ENCODE data around the gene P4HB.

P4HB gene

DNA sequence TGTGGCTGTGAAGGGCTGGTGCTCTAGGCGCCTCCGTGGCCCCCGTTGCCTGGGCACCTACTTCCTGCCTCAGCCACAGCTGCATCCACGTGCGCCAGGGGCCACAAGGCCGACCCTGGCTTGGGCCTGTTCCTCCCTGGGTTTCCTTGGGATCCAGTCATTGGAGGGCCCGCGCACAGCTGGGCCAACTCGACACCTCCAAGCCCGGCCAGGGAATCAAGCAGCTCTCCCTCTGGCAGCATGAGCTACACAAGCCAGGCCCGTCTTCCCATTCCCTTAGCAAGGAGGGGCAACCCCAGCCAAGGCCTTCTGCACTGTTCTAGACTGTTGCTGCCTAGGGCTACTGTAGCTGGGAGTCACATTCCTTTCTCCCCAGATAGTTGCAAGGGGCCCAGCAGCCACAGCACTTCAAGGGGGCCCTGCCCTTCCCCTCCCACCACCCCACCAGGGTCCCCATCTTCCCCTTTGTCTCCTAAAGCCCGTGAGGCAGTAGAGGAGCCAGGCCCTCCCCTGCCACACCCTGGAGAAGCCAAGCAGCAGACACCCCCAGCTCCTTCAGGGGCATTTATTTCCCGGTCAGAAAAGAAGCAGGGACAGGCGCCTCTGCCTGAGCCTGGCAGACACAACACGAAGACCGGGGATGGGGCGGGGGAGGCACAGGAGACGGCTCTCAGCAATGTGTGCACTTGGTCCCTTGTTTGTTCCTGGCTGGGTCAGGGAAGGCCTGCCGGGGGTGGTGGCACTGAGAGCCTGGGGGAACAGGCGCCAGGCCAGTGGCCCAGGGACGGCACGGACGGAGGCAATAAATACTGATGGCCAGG, 7.0 kb upstream of the P4HB start:
- no peak for DNase-seq

GRCh38 chr17:81866440-81867169, 6.3 kb upstream of the P4HB start:
- DNase-seq: no peak

- no peak for DNase-seq
These were observed 5.6 kb upstream of the P4HB start for GRCh38 chr17:81865733-81866439.

- no peak for DNase-seq
These were observed 5.0 kb upstream of the P4HB start for GRCh38 chr17:81865358-81865732.

GRCh38 chr17:81863833-81864768, 3.8 kb upstream of the P4HB start:
- no peak for DNase-seq

DNA sequence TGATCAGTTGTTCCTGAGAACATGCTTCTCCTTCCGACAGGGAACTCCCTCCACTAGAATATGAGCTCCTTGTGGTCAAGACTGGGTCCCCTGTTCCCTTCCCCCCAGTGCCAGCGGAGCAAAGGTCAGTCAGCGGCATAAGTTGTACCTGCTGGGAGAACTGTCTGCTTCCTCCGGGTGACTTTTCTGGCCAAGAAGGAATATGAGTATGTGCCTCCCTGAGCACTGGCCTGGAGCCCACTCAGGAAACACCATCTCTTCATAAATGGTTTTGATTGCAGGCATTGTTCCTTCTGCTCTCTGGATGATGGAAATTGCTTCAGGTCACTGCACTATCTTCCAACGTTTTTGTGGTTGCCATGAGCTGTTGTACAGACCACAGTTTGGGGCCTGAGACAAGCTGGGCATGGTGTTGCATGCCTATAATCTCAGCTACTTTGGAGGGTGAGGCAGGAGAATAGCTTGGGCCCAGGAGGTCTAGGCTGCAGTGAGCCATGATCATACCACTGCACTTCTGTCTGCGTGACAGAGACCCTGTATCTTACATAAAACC, 2.9 kb upstream of the P4HB start:
- no peak for DNase-seq

DNA sequence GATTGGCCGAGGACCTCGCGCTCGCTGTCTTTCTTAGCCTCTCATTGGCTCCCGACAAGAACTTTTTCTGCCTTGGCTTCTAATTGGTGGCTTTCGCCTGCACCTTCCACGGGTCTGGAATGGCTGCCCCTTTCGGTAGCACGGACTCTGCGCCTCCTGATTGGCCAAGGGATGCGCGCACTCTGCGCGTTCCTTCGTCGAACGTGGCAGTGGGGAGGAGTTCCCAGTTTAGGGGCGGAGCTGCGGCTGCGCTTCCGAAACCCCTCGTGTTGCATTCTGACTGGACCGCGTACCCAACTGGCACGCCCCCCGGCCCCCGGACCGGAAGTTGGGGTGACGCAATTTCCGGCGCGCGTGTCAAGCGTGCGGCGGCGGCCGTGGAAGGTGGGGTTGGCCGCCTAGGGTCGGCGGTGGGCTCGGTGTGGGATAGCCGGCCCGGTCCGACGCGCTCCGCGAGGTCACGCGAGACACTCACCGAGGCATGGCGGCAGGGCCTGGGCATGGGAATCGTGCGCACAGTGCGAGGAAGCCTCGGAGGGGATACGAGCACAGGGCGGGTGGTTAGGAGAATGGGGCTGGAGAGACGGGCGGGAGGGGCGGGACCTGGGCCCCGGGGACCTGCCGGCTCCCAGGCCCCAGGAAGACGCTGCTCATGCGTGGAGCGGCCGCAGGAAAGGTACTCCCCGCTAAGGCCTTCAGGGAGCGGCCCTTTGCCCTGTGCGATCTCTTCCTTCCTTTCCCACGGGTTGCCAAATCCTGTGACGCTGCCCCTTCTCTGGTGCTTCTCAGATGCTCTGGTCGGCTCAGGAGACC, 627 bp upstream of the P4HB start:
- peak; percentile 99 for DNase-seq

- no peak for DNase-seq
These were observed 1.1 kb downstream of the P4HB start for GRCh38 chr17:81858967-81859905.

DNA sequence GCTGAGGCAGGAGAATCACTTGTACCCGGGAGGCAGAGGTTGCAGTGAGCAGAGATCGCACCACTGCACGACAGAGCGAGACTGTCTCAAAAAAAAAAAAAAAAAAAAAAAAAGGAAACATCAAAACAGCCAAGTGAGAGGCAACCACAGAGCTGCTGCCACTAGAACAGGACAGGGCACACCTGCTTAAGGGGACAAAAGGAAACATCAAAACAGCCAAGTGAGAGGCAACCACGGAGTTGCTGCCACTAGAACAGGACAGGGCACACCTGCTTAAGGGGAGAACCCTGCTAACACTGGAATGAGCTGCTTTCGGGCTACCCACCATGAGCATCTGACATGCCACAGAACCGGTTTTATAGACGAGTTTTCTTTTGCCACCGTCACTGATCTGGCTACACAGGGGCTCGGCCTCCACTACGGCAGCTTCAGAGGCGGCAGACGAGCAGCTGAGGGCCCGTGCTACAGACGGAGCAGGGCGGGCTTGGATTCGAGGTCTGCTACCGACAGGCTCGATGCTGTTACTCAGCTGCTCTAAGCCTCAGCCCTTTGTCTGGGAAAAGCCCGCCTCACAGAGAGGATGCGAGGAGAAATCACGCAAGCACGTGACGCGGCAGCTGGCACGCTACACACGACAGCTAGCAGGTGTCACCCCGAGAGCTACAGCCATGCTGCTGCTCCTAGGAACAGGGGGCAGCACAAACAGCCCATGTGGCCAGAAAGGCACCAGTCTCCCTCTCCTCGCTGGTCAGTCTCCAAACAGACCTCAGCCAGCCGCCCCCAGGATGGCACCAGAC, 2.0 kb downstream of the P4HB start:
- DNase-seq: no peak

- DNase-seq: no peak
These were observed 5.2 kb downstream of the P4HB start for GRCh38 chr17:81854974-81855774.

DNA sequence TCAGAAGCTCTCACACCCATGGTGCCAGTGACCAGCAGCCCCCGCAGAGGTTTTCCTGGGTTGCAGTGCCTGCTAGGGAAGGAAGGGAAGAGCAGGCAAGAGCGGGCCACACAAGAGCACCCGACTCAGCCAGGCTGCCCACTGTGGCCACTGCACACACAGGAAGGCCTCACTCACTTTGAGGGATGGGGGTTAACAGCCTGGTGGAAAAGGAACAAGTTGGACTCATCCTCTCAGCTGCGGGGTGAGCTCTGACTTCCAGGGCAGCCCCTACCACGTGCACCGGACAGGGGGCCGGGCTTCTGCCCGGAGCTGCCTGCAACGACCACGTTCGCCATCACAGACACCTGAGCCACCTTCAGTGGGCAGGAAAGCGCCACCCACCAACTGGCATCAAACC, 8.1 kb downstream of the P4HB start:
- DNase-seq: no peak

DNA sequence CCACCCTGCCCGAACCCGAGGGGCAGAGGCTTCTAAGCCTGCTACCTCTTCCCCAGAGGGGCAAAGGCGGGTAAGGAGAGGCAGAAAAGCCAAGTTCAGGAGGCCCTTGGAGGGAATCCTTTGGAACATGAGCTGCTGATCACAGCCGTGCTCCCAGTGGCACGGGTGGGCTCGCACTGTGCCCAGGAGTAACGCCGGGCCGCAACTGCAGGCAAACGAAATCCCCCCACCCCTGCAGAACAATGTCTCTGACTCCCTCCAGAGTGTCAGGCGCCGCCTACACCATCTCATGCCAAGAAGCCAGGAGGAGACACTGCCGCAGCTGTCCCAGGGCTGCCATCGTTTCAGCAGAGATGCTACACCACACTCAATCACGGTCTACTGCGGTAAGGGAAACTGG, 8.9 kb downstream of the P4HB start:
- DNase-seq: no peak

DNA sequence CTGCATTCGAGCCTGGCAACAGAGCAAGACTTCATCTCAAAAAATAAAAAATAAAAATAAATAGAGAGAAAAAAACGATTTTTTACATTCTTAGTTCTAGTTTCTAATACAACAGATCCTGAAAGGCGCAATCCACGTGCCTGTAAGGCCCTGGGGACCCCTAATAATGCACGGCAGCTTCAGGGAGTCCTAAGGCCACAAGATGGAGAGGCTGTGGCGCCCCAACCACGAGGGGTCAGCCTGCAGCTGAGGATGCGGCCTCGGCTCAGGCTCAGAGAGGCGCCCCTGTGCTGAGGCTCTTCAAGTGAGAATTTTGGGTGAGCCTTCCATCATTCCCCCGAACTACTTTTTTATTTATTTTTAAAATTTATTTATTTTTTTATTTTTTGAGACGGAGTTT, 10.9 kb downstream of the P4HB start:
- no peak for DNase-seq

GRCh38 chr17:81846743-81847689, 13.3 kb downstream of the P4HB start:
- DNase-seq: no peak

DNA sequence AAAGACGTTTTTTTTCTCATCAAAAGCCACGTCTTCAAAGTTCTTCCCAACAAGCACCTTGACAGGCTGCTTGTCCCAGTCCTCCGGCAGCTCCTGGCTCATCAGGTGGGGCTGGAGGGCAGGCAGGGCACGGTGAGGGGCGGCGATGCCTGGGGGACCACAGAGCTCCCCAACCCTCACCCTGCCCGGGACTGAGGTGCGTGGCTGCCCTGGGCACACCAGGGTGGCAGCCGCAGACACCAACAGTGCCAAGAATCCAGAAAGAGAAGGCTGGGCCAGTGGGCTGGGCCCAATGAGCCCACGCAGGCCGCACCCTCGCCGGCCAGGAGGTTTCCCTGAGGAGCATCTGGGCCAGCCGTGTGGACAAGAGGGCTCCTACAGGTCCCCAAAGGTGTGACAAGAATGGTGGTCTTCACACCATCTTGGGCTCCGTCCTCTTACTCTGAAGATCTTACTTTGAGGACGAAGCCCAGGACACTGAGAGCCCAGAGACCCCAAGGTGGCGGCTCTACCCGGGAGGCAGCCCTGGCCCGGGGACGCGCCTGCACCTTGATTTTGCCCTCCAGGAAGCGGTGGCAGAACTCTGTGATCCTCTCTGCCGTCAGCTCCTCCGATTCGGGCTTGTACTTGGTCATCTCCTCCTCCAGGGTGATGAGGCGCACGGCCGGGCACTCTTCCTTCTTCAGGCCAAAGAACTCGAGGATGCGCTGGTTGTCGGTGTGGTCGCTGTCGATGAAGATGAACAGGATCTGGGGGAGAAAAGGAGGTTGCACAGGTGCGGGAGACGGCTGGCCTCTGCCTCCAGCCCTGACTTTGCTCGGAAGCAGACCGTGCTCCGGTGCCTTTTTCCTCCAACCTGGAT, 14.2 kb downstream of the P4HB start:
- DNase-seq: no peak

DNA sequence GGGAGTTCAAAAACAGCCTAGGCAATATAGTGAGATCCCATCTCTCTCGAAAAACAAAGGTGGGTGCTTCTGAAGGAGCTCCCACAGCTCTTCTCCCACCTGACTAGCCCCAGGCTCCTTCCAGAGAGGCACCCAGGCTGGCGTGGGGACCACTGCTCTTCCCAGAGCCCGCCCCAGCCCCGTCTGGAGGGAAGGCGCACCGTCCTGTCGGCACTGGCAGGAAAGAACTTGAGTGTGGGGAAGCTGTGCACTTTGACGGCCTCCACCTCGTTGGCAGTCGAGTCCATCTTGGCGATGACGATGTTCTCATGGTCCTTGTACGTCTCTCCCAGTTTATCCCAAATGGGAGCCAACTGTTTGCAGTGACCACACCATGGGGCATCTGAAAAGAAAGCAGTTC, 15.0 kb downstream of the P4HB start:
- no peak for DNase-seq

Measured in activated CD4-positive, CD25-positive, alpha-beta regulatory T cell treated with anti-CD3 and anti-CD28 coated beads, Interleukin-2, amount 50 U/mL, for 72 hours (primary cell).